Measurements from ENCODE around the gene C2CD3. TPM values are rescaled to one million over a fixed set of nuclear protein-coding genes. Genes with fewer than 3 reads are reported as not detected.

Gene C2CD3, protein sequence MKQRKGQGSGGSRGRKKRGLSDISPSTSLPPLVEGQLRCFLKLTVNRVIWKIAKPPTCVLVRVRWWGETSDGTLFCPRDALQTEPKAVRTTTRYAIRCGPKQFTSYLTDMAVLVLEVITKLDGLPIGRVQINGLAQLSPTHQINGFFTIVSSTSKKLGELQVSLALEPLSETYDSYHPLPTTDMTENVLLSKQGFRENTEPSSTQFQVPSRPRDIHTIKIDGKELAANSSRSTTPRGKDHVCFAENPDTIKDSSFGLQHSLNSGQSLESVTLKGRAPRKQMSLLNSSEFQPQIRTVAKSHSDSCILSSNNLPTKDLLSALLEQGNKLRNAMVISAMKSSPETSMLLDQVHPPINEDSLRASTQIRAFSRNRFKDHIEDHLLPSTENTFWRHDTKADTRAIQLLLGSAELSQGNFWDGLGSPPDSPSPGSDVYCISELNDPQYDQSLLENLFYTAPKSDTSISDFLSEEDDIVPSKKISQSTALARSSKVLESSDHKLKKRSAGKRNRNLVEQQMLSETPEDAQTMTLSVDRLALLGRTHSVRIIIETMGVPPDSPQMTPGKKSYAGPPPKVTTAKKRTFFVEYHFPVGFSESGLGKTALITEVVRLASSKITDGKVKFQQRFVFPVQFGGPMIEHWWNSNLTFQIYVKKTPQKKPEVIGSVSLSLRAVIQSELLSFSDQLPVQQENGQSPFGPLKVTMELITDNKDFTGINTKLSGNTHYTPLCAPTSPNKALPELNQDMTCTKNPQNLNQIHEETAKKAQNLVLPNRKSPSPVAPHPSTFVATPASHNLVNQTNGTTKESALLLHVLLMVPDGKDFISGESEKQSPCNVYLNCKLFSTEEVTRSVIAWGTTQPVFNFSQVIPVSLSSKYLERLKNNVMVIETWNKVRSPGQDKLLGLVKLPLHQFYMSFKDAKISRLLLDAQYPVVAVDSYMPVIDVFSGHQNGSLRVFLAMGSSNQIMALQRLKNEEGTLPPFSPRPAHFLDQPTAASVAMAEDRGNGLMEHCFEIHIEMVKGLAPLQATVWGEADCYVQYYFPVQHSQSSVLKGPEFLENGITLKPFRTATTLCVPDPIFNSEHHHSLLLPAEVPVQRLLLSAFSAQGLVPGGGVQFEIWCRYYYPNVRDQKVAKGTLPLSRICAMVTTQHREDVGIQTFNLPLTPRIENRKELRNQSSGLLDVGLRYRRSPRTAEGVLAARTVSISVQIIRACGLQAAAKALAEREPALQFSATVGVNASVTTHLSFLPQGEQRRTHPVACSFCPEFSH (N-terminal part only)
- total RNA-seq (10 to 100 TPM; 13.8 to 19.1 (median 15.9) TPM), polyA plus RNA-seq (10.1 TPM)
- long read RNA-seq, donor 1, partial matches to known transcripts, result 6 of 10 reads
- long read RNA-seq, donor 1, other reads (novel, unspliced or antisense), result 3 of 10 reads
- long read RNA-seq, donor 2, partial matches to known transcripts, result 4 of 5 reads
- long read RNA-seq, donor 2, other reads (novel, unspliced or antisense), result 1 of 5 reads
- long read RNA-seq, donor 3, partial matches to known transcripts, result 16 of 22 reads
- long read RNA-seq, donor 3, other reads (novel, unspliced or antisense), result 6 of 22 reads
- long read RNA-seq, donor 4, full-length matches to known transcripts, result 1 of 1 reads
- long read RNA-seq, donor 4, partial matches to known transcripts, result 0 of 1 reads
- long read RNA-seq, donor 4, other reads (novel, unspliced or antisense), result 0 of 1 reads

DNA sequence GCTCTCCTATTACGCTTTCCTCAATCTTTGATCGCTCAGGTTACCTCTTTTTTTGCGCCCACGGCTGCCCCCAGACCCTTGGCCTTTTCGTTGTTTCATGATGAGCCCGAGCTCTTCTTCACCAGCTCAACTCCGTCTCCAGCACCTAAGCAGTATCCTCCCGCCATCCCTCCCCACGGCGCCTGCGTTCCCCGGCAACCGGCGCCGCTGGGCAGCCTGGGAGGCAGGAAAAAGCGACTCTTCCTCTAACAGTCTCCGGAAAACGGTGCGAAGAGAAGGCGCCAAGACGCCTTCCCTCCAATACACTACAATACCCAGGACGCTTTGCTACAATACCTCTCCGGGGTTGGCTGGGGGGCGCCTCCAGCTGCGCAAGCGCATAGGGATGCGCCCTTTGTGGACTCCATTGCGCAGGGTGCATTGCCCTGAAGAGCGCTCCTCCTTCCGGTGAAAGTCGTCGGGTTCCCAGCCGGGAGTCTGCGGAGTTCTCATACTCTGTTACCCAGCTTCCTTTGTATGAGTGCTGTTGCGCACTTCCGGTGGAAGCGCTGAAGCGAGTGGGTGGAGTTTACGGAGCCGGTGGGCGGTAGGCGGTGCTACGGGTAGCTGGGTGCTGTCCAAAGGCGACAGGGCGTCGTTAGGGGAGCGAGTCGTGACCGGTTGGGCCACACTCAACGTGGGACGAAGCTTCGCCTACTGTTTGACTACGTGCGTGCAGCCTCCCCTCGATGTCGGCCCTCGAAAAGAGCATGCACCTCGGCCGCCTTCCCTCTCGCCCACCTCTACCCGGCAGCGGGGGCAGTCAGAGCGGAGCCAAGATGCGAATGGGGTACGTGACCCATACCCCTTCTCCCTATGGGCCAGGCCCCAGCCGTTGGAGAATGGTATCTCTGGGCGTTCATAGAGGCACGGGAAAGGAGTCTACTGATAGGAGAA is at the start of gene C2CD3, which contains the start of gene PPME1:
C2CD3 (minus strand) TSS at position 309 of the 936 bp plus-strand sequence; CDS start at position 99, 210 bp downstream.
PPME1 (plus strand) TSS at position 596 of the 936 bp plus-strand sequence; CDS start at position 729, 133 bp downstream.
- intact Hi-C loops (cut with DNase I), result no loop called here
- Histone ChIP-seq H3K27me3 (ENCODE audit: control insufficient read depth, insufficient read depth) (no peaks in the 10 kb centered on the region), H3K4me3 (ENCODE audit: low read length) (peak within 1 kb of the TSS; percentile 87), H3K27ac (ENCODE audit: low read length) (peak within 1 kb of the TSS; percentile 56), H3K4me1 (ENCODE audit: control insufficient read depth, insufficient read depth, low read length) (peaks cover 3% of the 10 kb centered on the region), H3K9me3 (ENCODE audit: control insufficient read depth, low read length) (no peaks in the 10 kb centered on the region)
- DNase-seq (peak; percentile 98 to 99 (median 99)), ATAC-seq (peak; percentile 98 to 100)
- whole genome bisulfite sequencing, result under 1% methylated on average over 68 of the region's 68 CpGs

DNA sequence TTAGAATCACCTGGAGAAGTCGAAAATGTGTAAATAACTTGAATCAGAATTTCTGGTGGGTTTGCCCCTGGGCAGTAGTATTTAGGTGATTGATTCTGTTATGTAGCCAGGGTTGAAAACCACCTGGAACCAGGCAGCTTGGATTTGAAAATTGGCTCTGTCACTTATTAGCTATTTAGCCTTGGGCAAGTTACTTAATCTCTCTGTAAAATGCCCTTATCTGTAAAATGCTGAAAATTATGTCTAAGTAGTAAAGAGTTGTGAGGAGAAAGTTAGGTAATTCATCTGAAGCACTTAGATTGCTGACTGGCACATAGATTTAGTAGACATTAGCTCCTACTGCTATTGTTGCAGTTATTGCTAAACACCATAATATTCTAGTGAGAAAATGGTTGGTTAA is 49.6 kb upstream of the C2CD3 start:
- WGBS, result 97% methylated on average over 1 of the region's 1 CpG
- Histone ChIP-seq H3K4me1 (ENCODE audit: control insufficient read depth, insufficient read depth, low read length) (no peaks in the 10 kb centered on the region), H3K4me3 (ENCODE audit: low read length) (no peak overlapping the region), H3K27me3 (ENCODE audit: control insufficient read depth, insufficient read depth) (no peaks in the 10 kb centered on the region), H3K27ac (ENCODE audit: low read length) (no peak overlapping the region), H3K9me3 (ENCODE audit: control insufficient read depth, low read length) (no peaks in the 10 kb centered on the region)
- intact Hi-C loops (cut with DNase I), result no loop called here
- no peak for ATAC-seq
- DNase-seq, result no peak

DNA sequence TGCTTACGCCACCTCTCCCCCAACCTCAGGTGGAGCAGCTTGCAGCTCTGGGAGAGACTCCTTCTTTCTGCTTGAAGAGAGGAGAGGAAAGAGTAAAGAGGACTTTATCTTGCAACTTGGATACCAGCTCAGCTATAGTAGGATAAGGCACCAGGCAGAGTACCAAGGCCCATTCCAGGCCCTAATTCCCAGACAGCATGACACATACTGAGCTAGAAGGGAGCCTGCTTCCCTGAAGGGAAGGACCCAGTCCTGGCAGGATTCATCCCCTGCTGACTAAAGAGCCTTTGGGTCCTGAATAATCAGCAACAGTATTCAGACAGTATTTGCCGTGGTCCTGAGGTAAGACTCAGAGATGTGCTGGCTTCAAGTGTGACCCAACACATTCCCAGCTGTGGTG is 41.7 kb upstream of the C2CD3 start:
- H3K4me3 ChIP-seq (ENCODE audit: low read length), result no peak overlapping the region
- H3K27me3 ChIP-seq (ENCODE audit: control insufficient read depth, insufficient read depth), result no peaks in the 10 kb centered on the region
- 96% methylated on average over 2 of the region's 2 CpGs for WGBS
- intact Hi-C loops (cut with DNase I), result no loop called here
- no peaks in the 10 kb centered on the region for H3K4me1 ChIP-seq (ENCODE audit: control insufficient read depth, insufficient read depth, low read length)
- H3K27ac ChIP-seq (ENCODE audit: low read length), result no peak overlapping the region
- ATAC-seq (no peak), DNase-seq (no peak)
- H3K9me3 ChIP-seq (ENCODE audit: control insufficient read depth, low read length), result no peaks in the 10 kb centered on the region

DNA sequence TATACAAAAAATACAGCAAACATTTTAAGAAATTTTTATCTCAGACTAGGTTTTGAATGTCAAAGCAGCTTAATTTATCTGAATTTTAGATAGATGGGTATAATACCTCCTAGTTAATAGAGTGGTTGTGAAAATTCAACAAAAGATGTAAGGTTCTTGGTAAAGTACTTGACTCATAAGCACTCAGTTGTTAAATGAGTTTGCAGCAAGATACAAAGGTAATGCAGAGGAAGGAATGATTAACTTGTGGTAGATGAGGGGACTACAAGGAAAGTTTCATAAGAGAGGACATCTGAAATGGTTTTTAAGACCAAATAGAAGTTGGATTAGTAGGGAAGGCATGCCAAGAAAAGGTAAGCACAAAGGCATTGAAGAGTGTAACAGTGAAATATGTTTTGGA is 37.7 kb upstream of the C2CD3 start:
- Histone ChIP-seq H3K27me3 (ENCODE audit: control insufficient read depth, insufficient read depth) (no peaks in the 10 kb centered on the region), H3K4me3 (ENCODE audit: low read length) (no peak overlapping the region), H3K27ac (ENCODE audit: low read length) (no peak overlapping the region), H3K9me3 (ENCODE audit: control insufficient read depth, low read length) (no peaks in the 10 kb centered on the region), H3K4me1 (ENCODE audit: control insufficient read depth, insufficient read depth, low read length) (no peaks in the 10 kb centered on the region)
- intact Hi-C loops (cut with DNase I), result no loop called here
- DNase-seq (no peak), ATAC-seq (no peak)

DNA sequence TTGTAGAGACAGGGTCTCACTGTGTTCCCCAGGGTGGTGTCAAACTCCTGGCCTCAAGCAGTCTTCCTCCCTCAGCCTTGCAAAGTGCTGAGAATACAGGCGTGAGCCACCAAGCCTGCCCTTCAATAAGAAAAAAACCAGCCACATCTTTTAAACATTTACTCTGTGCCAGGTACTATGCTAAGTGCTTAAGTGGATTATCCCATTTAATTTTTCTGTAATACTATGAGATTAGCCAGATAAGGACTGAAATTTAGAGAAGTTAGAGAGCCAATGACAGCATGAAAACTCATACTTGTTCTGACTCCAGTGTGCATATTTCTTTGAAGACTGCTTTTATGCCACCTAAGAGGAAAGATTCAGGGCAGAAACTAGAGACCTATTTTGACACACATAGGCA is 35.9 kb upstream of the C2CD3 start:
- DNase-seq (no peak), ATAC-seq (no peak)
- Histone ChIP-seq H3K9me3 (ENCODE audit: control insufficient read depth, low read length) (no peaks in the 10 kb centered on the region), H3K4me1 (ENCODE audit: control insufficient read depth, insufficient read depth, low read length) (no peaks in the 10 kb centered on the region), H3K4me3 (ENCODE audit: low read length) (no peak overlapping the region), H3K27me3 (ENCODE audit: control insufficient read depth, insufficient read depth) (no peaks in the 10 kb centered on the region), H3K27ac (ENCODE audit: low read length) (no peak overlapping the region)
- intact Hi-C loops (cut with DNase I), result no loop called here
- 98% methylated on average over 1 of the region's 1 CpG for WGBS

DNA sequence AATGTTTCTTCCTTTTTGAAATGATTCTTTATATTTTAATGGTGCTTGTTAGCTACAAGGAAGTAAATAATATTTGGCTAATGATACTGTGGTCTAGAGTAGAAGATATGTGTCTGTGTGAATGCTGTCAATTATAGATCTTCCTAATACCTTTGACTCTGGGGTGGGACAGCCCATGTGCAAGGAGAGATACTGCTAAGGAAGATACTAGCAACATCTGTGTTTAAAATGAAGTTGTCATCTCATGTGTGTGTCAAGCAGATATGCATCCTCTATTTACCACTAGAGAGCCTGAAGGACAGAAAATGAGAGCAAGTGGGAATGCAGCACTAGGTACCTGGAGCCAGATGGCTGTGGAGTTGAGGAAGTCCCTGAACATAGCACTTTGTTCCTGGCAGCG is 34.4 kb upstream of the C2CD3 start:
- no peak for ATAC-seq
- no peak for DNase-seq
- 98% methylated on average over 1 of the region's 1 CpG for WGBS
- Histone ChIP-seq H3K4me1 (ENCODE audit: control insufficient read depth, insufficient read depth, low read length) (no peaks in the 10 kb centered on the region), H3K27me3 (ENCODE audit: control insufficient read depth, insufficient read depth) (no peaks in the 10 kb centered on the region), H3K4me3 (ENCODE audit: low read length) (no peak overlapping the region), H3K27ac (ENCODE audit: low read length) (no peak overlapping the region), H3K9me3 (ENCODE audit: control insufficient read depth, low read length) (no peaks in the 10 kb centered on the region)
- intact Hi-C loops (cut with DNase I), result no loop called here

DNA sequence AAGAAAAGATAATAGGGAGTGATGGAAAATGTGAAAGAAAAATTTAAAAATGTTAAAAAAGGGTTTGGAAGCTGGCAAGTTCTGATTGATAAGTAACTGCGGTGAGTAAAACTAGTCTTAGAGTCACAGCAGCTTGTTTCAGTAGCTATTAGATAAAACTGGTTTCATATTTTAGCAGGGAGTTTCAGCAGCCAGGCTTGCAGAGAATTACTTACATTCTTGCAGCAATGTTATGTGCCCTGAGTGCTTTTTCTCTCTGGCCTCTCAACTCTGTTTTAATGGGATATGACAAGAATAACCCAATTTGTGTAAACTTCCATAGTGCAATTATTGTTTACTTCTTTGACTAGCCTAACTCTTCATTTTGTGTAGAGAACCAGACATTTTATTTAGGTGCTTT is 33.9 kb upstream of the C2CD3 start:
- no peaks in the 10 kb centered on the region for H3K27me3 ChIP-seq (ENCODE audit: control insufficient read depth, insufficient read depth)
- intact Hi-C loops (cut with DNase I), result no loop called here
- no peak overlapping the region for H3K4me3 ChIP-seq (ENCODE audit: low read length)

DNA sequence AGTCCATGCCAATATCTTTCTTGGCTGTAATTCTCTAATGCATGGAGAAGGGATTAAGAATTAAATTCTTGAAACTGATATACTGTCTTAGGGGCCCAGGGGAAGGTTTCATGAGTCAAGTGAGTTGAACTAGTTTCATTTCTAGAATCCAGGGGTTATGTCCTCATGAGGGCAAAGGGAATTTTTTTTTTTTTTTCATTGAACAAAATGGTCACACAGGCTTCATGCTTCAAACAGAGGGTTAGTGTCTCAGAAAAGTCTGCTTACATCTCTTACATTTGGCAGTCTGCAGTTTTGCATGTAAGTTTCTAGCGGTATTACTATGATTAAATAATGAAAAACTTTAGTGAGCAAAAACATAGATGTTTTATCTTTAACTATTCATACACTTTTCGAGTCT is 33.2 kb upstream of the C2CD3 start:
- Histone ChIP-seq H3K27ac (ENCODE audit: low read length) (no peak overlapping the region), H3K4me3 (ENCODE audit: low read length) (no peak overlapping the region), H3K9me3 (ENCODE audit: control insufficient read depth, low read length) (no peaks in the 10 kb centered on the region), H3K27me3 (ENCODE audit: control insufficient read depth, insufficient read depth) (no peaks in the 10 kb centered on the region), H3K4me1 (ENCODE audit: control insufficient read depth, insufficient read depth, low read length) (no peaks in the 10 kb centered on the region)
- intact Hi-C loops (cut with DNase I), result no loop called here
- 89% methylated on average over 2 of the region's 2 CpGs for WGBS
- DNase-seq (no peak), ATAC-seq (no peak)

More for the DNA sequence above, 33.9 kb upstream of the C2CD3 start:
- no peak for ATAC-seq
- 85% methylated on average over 1 of the region's 1 CpG for WGBS
- no peaks in the 10 kb centered on the region for H3K4me1 ChIP-seq (ENCODE audit: control insufficient read depth, insufficient read depth, low read length)
- no peak overlapping the region for H3K27ac ChIP-seq (ENCODE audit: low read length)
- no peaks in the 10 kb centered on the region for H3K9me3 ChIP-seq (ENCODE audit: control insufficient read depth, low read length)
- DNase-seq, result no peak

DNA sequence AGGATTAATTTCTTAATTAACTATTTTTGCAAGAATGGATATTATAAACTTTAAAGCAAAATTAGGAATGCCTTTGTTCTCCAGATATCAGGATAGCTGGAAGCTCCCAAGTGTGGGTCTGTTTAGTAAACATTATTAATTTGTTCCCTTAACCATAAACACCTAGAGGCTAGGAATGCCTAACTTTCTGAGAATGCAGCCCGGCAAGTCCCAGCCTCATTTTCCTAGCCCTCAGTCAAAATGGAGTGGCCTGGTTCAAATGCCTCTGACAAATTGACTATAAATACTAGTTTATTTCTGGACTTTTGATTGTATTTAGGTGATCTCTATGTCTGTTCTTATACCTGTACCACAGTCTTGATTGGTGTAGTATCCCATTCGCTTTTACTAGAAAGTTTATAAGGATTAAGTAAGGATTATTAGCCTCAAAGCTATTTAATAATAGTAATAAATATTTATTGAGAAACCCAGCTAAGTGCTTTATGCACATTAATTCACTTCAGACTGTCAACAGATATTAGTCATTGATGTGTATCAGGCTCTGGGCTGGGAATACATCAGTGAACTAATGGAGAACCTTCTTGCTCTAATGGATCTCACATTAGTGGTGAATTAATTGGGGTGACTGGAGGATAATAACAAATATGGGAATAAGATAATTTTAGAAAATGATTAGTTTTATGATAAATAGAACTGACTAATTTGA is 26.1 kb upstream of the C2CD3 start:
- Histone ChIP-seq H3K4me1 (ENCODE audit: control insufficient read depth, insufficient read depth, low read length) (no peaks in the 10 kb centered on the region), H3K27ac (ENCODE audit: low read length) (no peak overlapping the region), H3K27me3 (ENCODE audit: control insufficient read depth, insufficient read depth) (no peaks in the 10 kb centered on the region), H3K9me3 (ENCODE audit: control insufficient read depth, low read length) (no peaks in the 10 kb centered on the region), H3K4me3 (ENCODE audit: low read length) (no peak overlapping the region)
- 98% methylated on average over 2 of the region's 2 CpGs for WGBS
- no peak for DNase-seq
- intact Hi-C loops (cut with DNase I), result no loop called here
- ATAC-seq, result no peak

All from right cardiac atrium (tissue), 5 donors.